Measurements from ENCODE around the gene UBALD2.

DNA sequence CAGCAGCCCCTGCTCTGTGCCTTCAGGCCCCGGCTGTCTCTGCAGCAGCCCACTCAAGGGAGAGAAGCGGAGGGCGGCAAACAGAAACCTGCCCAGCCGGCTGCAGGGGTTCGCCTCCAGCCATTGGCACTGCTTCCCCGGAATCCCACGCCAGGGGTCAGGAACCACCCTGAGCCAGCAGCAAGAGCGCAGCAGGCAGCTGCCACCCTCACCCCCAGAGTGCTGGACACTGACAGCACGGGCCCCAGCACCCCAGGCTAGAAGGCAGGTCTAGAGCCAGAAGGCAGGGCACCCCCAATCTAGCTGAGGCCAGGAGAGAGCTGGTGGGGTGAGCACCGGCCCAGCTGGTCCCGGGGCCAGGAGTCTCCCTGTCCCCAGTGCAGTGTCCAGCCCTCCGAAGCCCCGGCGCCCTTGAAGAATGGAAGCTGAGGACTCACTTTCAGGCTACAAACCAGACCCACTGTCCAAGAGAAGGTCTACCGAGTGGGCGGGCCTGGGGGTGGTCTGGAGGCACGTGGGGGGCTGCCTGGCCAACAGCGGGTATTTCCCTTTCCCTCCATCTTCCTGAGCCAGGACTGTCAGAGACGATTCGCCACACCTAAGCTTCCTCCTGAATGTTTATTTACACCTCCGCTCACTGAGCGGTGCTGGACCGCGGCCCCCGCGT is 8.4 kb downstream of the UBALD2 start:
- TF ChIP-seq, protein P1, sequence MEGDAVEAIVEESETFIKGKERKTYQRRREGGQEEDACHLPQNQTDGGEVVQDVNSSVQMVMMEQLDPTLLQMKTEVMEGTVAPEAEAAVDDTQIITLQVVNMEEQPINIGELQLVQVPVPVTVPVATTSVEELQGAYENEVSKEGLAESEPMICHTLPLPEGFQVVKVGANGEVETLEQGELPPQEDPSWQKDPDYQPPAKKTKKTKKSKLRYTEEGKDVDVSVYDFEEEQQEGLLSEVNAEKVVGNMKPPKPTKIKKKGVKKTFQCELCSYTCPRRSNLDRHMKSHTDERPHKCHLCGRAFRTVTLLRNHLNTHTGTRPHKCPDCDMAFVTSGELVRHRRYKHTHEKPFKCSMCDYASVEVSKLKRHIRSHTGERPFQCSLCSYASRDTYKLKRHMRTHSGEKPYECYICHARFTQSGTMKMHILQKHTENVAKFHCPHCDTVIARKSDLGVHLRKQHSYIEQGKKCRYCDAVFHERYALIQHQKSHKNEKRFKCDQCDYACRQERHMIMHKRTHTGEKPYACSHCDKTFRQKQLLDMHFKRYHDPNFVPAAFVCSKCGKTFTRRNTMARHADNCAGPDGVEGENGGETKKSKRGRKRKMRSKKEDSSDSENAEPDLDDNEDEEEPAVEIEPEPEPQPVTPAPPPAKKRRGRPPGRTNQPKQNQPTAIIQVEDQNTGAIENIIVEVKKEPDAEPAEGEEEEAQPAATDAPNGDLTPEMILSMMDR (IDR thresholded peaks at IDR 0.05) = no peak
- TF ChIP-seq POLR2AphosphoS5 (IDR thresholded peaks at IDR 0.05) = no peak

All from breast epithelium (tissue), 3 donors.